ENCODE measurements around the gene PORCN. TPM values are rescaled to one million over a fixed set of nuclear protein-coding genes. Genes with fewer than 3 reads are reported as not detected.
A peak's percentile ranks its signal among the peaks of the same experiment; 100 is the strongest.
"Not testable (repeated sequence)": the region's sequence is repeated elsewhere in the genome, so short reads cannot be mapped to it uniquely, and the experiment has no call there.

The PORCN gene
- polyA plus RNA-seq, 4 donors, result 6.6 to 8.6 (median 8.1) TPM

- DNase-seq (ENCODE audit: low read depth in 4 of 4, low spot score in 3 of 4), result no peak
Observed at GRCh38 chrX:48509245-48509590, 426 bp downstream of the PORCN start.

GRCh38 chrX:48509619-48510018, 827 bp downstream of the PORCN start:
- no peak for DNase-seq (ENCODE audit: low read depth in 4 of 4, low spot score in 3 of 4)

- no peak for DNase-seq (ENCODE audit: low read depth in 4 of 4, low spot score in 3 of 4)
Observed at GRCh38 chrX:48511560-48511959, 2.8 kb downstream of the PORCN start.

GRCh38 chrX:48512371-48512935, 3.7 kb downstream of the PORCN start:
- DNase-seq (ENCODE audit: low read depth in 4 of 4, low spot score in 3 of 4), result no peak

- DNase-seq (ENCODE audit: low read depth in 4 of 4, low spot score in 3 of 4), result no peak
Observed at GRCh38 chrX:48513670-48514069, 4.9 kb downstream of the PORCN start.

- DNase-seq (ENCODE audit: low read depth in 4 of 4, low spot score in 3 of 4), result no peak
Observed at GRCh38 chrX:48514126-48514806, 5.5 kb downstream of the PORCN start.

- no peak for DNase-seq (ENCODE audit: low read depth in 4 of 4, low spot score in 3 of 4)
Observed at GRCh38 chrX:48514868-48515460, 6.2 kb downstream of the PORCN start.

- no peak for DNase-seq (ENCODE audit: low read depth in 4 of 4, low spot score in 3 of 4)
Observed at GRCh38 chrX:48515842-48516241, 7.0 kb downstream of the PORCN start.

GRCh38 chrX:48516285-48516684, 7.5 kb downstream of the PORCN start:
- no peak for DNase-seq (ENCODE audit: low read depth in 4 of 4, low spot score in 3 of 4)

GRCh38 chrX:48516987-48517386, 8.2 kb downstream of the PORCN start:
- no peak for DNase-seq (ENCODE audit: low read depth in 4 of 4, low spot score in 3 of 4)

GRCh38 chrX:48519481-48519880, 10.7 kb downstream of the PORCN start:
- DNase-seq (ENCODE audit: low read depth in 4 of 4, low spot score in 3 of 4), result not testable (repeated sequence)

GRCh38 chrX:48520455-48520854, 11.7 kb downstream of the PORCN start:
- DNase-seq (ENCODE audit: low read depth in 4 of 4, low spot score in 3 of 4), result no peak

GRCh38 chrX:48520976-48521352, 12.2 kb downstream of the PORCN start:
- DNase-seq (ENCODE audit: low read depth in 4 of 4, low spot score in 3 of 4), result no peak

- DNase-seq (ENCODE audit: low read depth in 4 of 4, low spot score in 3 of 4), result peak; percentile 63 to 80 (median 77)
Observed at GRCh38 chrX:48521353-48522243, 12.8 kb downstream of the PORCN start, which contains the start of gene EBP. Gene EBP, plus strand, starts transcription at chrX:48521808. Its CDS starts 1,964 bp downstream, at chrX:48523772.

- DNase-seq (ENCODE audit: low read depth in 4 of 4, low spot score in 3 of 4), result no peak
Observed at GRCh38 chrX:48522291-48522690, 13.5 kb downstream of the PORCN start.

- DNase-seq (ENCODE audit: low read depth in 4 of 4, low spot score in 3 of 4), result no peak
Observed at GRCh38 chrX:48523682-48524081, 14.9 kb downstream of the PORCN start.

- DNase-seq (ENCODE audit: low read depth in 4 of 4, low spot score in 3 of 4), result not testable (repeated sequence)
Observed at GRCh38 chrX:48525853-48526252, 17.1 kb downstream of the PORCN start.

GRCh38 chrX:48530736-48531135, 21.9 kb downstream of the PORCN start:
- DNase-seq (ENCODE audit: low read depth in 4 of 4, low spot score in 3 of 4), result no peak

- no peak for DNase-seq (ENCODE audit: low read depth in 4 of 4, low spot score in 3 of 4)
Observed at GRCh38 chrX:48531358-48531959, 22.7 kb downstream of the PORCN start.

- DNase-seq (ENCODE audit: low read depth in 4 of 4, low spot score in 3 of 4), result no peak
Observed at GRCh38 chrX:48532161-48532560, 23.4 kb downstream of the PORCN start.

GRCh38 chrX:48533165-48533564, 24.4 kb downstream of the PORCN start:
- DNase-seq (ENCODE audit: low read depth in 4 of 4, low spot score in 3 of 4), result no peak
